HG03196 (cell line): ENCODE data around the gene GRIN2C.
"Not testable (repeated sequence)": the region's sequence is repeated elsewhere in the genome, so short reads cannot be mapped to it uniquely, and the experiment has no call there.

Experiments
- ATAC-seq: cut with Tn5 transposase; IDR thresholded peaks from one replicate; pipeline ENCODE4 v1.9.1; 2021; ENCODE audit not compliant: unreplicated experiment

Gene GRIN2C

DNA sequence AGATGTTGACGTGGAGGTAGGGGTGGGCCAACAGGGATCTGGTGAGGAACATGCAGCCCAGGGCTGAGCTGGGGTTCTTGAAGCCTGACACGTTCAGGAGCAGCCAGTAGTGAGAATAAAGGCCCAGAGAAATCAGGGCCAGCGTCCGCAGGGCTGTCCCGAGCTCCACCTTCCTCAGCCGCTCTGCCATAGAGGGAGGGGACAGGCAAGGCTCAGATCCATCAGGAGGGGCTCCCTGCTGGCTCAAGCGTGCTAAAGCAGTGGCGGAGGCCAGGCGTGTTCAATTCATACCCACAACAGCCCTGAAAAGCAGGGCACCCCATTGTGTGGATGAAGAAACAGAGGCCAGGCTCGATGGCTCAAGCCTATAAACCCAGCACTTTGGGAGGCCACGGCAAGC is 21.4 kb upstream of the GRIN2C start:
- no peak for ATAC-seq

GRCh38 chr17:74879308-74879707 is 19.6 kb upstream of the GRIN2C start:
- ATAC-seq: no peak

GRCh38 chr17:74878658-74879057 is 19.0 kb upstream of the GRIN2C start:
- no peak for ATAC-seq

DNA sequence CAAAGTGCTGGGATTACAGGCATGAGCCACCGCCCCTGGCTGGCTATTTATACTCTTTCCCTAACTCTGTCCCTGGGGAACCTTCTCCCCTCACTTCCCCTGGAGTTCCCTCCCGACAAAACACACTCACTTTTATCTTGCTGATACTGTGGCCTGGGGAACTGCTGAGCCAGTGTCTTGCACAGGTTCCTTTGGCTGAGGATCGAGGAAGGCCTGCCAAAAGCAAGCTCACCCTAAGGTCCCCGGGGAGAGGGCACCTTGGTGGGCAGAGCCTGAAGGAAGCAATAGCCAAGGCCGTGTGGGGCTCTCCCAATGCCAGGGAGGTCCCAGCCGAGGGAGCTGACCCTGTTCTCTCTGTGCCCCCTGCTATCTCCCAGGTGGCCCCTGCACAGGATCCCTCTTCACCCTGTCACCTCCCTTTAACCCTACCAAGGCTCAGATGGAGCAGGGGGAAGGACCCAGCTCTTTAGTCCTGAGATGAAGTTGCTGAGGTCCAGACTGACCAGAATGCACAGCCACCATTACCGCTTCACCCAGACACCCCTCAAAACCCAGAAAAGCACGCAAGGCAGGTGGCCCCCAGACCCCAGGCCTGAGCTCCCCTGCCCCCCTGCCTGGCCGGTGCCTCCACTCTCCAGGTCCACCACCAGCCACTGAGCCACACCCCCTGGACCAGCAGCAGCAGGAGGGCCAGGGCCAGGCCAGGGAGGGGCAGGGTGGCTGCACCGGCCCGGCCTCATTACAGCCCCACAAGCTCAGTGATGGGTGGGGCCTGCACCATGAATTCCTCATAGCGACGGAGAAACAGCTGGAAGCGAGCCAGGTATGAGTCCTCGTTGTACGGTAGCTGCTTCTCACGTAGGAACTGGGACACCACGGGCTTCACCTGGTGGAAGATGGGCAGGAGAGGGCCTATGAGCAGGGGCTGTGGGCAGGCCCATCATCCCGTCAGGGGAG is 18.2 kb upstream of the GRIN2C start:
- no peak for ATAC-seq

DNA sequence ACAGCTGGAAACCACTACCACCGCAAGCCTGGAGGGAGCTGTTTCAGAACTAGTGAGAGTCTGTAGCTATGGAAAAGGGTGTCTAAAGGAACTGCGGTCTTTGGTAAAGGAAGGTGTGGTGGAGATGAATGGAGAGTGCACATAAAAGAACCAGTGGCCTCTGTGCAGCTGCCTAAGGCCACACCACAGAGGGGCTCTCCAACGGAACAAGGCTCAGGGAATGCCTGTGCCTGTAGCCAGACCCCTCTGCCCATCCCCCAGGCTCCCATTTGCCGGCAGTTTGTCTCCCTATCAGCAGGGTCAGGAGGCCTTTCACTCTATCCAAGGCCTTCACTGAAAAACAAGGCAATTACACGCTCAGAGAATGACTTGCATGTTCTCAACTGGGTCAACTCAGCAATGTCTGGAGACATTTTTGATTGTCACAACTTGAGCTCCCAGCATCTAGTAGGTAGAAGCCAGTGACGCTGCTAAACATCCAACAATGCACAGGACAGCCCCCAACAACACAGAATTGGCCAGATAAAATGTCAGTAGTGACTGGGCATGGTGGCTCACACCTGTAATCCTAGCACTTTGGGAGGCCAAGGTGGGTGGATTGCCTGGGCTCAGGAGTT is 16.4 kb upstream of the GRIN2C start:
- ATAC-seq: no peak

GRCh38 chr17:74875155-74875976 is 15.7 kb upstream of the GRIN2C start:
- no peak for ATAC-seq

- ATAC-seq: no peak
Observed at GRCh38 chr17:74874615-74875037, 14.9 kb upstream of the GRIN2C start.

GRCh38 chr17:74873874-74874614 is 14.4 kb upstream of the GRIN2C start:
- no peak for ATAC-seq

- peak; percentile 85 for ATAC-seq
Observed at GRCh38 chr17:74873037-74873873, 13.6 kb upstream of the GRIN2C start.

DNA sequence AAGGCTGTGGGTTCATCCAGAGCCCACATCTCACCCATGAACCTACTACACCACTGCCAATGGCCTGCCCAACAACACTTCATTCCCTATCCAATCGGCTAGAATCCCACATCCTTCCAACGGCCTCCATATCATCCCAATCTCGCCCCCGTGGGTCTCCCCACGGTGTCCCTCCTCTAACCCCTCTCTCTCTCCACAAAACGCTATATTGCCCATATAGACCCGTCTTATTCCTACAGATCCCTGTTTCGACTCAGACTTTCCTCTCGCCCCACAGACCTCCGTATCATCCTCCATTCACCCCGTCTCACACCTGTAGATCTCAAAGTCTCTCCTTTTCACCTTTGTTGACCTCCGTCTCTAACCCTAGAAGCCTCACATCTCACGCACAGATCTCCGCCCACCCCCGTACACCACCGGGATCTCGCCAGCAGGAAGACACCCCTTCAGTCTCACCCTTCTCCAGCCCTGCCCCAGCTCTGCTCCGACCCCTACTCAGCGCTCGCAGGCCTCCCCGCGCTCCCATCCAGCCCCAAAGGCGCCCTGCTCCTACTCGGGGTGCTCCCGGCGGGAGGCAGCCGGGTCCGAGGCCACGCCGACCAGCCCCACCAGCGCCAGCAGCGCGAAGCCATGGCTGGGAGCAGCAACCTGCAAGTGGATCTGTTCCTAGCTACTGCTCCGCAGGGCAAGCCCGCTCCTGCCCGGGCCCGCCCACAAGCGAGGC is 12.8 kb upstream of the GRIN2C start, which contains the start of gene FDXR:
Gene FDXR, minus strand, starts transcription at position 682 of the 724 bp plus-strand sequence. Its CDS starts 50 bp downstream, at position 632.
- peak; percentile 14 for ATAC-seq

DNA sequence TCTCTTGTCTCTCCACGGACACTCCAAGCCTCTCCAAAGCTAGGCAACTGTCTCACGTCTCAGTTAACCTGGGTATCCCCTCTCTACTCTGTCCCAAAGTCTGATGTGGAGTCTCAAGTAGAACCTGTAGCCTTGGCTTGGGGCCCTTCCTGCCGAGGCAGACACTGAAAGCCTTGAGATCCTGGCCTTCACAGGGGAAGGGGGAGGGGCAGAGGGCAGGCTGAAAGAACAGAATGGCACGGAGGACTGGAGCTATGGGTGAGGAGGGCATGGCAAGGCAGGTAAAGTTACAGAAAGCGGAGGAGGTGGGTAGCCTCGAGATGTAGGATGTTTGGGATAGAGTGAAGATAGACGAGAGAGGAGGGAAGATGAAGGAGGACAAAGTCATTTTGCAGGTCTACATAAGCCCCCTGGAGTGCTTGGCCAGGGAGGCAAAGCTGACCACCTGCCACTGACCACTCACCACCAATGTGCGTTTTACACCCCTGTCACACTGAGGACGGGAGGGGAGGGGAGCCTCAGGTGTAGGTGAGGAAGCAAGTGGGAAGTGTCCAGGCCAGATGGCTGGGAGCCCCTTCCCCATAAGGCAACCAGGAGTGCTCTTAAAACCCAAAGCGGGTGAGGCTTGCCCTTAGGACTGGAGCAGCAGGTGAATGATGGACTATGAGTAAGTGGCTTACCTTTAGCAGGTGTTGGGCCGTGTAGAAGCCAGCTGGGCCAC is 11.8 kb upstream of the GRIN2C start:
- no peak for ATAC-seq

GRCh38 chr17:74870512-74870911 is 10.8 kb upstream of the GRIN2C start:
- no peak for ATAC-seq

DNA sequence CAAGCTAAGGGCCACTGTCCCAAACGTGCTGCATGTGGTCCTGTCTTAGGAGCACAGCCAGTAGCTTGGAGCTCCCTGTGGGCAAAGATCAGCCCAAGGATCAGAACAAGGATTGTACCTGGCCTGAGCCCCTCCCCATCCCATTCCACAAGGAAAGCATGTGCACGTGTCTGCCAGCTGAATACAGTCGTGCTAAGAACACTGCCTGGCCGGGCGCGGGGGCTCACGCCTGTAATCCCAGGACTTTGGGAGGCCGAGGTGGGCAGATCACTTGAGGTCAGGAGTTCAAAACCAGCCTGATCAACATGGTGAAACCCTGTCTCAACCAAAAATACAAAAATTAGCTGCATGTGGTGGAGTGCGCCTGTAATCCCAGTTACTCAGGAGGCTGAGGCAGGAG is 10.3 kb upstream of the GRIN2C start:
- not testable (repeated sequence) for ATAC-seq

- no peak for ATAC-seq
Observed at GRCh38 chr17:74868908-74869255, 9.2 kb upstream of the GRIN2C start.

GRCh38 chr17:74868251-74868907 is 8.7 kb upstream of the GRIN2C start:
- no peak for ATAC-seq

DNA sequence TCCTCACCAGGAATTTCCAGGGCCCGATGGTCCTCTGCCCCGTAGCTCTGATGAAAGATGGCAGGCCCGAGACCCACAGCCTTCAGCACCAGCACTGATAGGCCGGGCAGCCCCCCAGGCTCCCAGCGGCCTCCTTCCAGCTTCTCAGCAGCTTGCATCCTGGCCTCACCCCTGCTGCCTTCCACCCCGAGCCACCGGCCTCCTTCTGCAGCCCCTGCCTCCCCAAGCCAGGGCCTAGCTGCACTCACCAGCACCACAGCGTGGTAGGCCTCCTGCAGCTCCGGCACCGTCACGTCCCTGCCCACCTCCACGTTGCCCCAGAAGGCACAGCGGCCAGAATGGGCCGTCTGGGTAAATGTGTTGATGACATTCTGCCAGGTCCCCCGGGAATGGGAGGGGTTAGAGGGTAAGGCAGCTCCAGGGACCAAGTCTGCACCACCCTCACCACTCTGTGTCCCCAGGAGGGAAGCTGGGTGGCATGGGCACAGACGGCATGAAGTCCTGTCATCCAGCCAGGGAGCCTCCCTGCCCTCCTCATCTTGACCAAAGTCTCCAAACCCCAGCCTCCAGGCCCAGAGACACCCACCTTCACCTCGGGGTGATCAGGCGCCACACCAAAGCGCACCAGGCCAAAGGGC is 6.6 kb upstream of the GRIN2C start:
- ATAC-seq: no peak

- no peak for ATAC-seq
Observed at GRCh38 chr17:74865504-74866197, 6.0 kb upstream of the GRIN2C start.
